ENCODE data around the gene SKA2.
"Not testable (repeated sequence)": the region's sequence is repeated elsewhere in the genome, so short reads cannot be mapped to it uniquely, and the experiment has no call there.

Gene SKA2

GRCh38 chr17:59093145-59093701 lies 61.8 kb downstream of the SKA2 start:
- H3K4me3 ChIP-seq (ENCODE audit: low read depth, low read length): no peak overlapping the region
- DNase-seq (ENCODE audit: low read depth): no peak
- TF ChIP-seq, protein P1, sequence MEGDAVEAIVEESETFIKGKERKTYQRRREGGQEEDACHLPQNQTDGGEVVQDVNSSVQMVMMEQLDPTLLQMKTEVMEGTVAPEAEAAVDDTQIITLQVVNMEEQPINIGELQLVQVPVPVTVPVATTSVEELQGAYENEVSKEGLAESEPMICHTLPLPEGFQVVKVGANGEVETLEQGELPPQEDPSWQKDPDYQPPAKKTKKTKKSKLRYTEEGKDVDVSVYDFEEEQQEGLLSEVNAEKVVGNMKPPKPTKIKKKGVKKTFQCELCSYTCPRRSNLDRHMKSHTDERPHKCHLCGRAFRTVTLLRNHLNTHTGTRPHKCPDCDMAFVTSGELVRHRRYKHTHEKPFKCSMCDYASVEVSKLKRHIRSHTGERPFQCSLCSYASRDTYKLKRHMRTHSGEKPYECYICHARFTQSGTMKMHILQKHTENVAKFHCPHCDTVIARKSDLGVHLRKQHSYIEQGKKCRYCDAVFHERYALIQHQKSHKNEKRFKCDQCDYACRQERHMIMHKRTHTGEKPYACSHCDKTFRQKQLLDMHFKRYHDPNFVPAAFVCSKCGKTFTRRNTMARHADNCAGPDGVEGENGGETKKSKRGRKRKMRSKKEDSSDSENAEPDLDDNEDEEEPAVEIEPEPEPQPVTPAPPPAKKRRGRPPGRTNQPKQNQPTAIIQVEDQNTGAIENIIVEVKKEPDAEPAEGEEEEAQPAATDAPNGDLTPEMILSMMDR (IDR thresholded peaks at IDR 0.05; ENCODE audit: control insufficient read depth, extremely low read depth, insufficient read depth): no peak

GRCh38 chr17:59090593-59090992 lies 64.4 kb downstream of the SKA2 start:
- H3K4me3 ChIP-seq (ENCODE audit: low read depth, low read length); DNase-seq (ENCODE audit: low read depth): not testable (repeated sequence)

DNA sequence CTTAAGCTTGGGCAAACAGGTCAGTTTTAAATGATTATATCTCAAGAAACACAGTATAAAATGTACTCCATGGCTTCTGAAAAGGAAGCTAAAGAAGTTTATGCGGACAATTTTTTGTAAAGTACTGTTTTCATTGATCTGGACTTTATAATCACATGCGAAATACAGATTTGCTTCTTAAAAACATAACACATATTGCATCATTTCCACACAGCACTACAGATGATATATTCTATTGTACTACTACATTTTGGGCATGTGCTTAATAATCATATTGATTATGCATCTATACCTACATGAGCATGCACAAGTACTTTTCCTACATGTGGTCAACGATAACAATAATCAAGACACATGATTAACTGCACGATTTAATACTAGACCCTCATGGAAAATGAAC lies 70.8 kb downstream of the SKA2 start:
- no peak for DNase-seq (ENCODE audit: low read depth)
- H3K4me3 ChIP-seq (ENCODE audit: low read depth, low read length): no peak overlapping the region
- TF ChIP-seq, protein P1 (IDR thresholded peaks at IDR 0.05; ENCODE audit: control insufficient read depth, extremely low read depth, insufficient read depth): no peak

- H3K4me3 ChIP-seq (ENCODE audit: low read depth, low read length): no peak overlapping the region
- DNase-seq (ENCODE audit: low read depth): no peak
- TF ChIP-seq, protein P1 (IDR thresholded peaks at IDR 0.05; ENCODE audit: control insufficient read depth, extremely low read depth, insufficient read depth): no peak
Measured at GRCh38 chr17:59074494-59074893, 80.5 kb downstream of the SKA2 start.

DNA sequence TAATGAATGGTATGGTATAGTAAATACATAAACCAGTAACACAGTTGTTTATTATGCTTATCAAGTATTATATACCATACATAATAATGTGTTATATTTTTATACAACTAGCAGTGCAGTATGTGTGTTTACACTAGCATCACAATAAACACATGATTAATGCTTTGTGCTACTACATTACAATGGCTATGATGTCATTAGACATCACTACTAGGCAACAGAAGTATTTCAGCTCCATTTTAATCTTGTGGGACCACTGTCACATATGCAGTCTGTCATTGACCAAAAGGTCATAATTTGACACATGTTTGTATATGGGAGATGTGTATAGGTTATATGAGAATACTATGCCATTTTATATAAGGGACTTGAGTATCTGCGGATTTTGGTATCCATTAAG lies 81.0 kb downstream of the SKA2 start:
- no peak for DNase-seq (ENCODE audit: low read depth)
- no peak overlapping the region for H3K4me3 ChIP-seq (ENCODE audit: low read depth, low read length)
- TF ChIP-seq, protein P1 (IDR thresholded peaks at IDR 0.05; ENCODE audit: control insufficient read depth, extremely low read depth, insufficient read depth): no peak

GRCh38 chr17:59069856-59070255 lies 85.1 kb downstream of the SKA2 start:
- no peak for DNase-seq (ENCODE audit: low read depth)
- TF ChIP-seq, protein P1 (IDR thresholded peaks at IDR 0.05; ENCODE audit: control insufficient read depth, extremely low read depth, insufficient read depth): no peak
- H3K4me3 ChIP-seq (ENCODE audit: low read depth, low read length): no peak overlapping the region

GRCh38 chr17:59067756-59068155 lies 87.2 kb downstream of the SKA2 start:
- DNase-seq (ENCODE audit: low read depth): no peak
- H3K4me3 ChIP-seq (ENCODE audit: low read depth, low read length): no peak overlapping the region
- TF ChIP-seq, protein P1 (IDR thresholded peaks at IDR 0.05; ENCODE audit: control insufficient read depth, extremely low read depth, insufficient read depth): no peak
